IPS-15b (cell line): ENCODE data around the gene DUSP21.
"Not testable (repeated sequence)": the region's sequence is repeated elsewhere in the genome, so short reads cannot be mapped to it uniquely, and the experiment has no call there.

ENCODE experiments used
- H3K27me3 ChIP-seq: one replicate; pipeline ENCODE4 v1.6.1; 2013; ENCODE audit warnings: low read length; ENCODE audit not compliant: control insufficient read depth, insufficient read depth
- H3K36me3 ChIP-seq: one replicate; pipeline ENCODE4 v1.6.1; 2013; ENCODE audit warnings: low read length; ENCODE audit not compliant: control insufficient read depth, insufficient read depth
- H3K4me1 ChIP-seq: one replicate; pipeline ENCODE4 v1.6.1; 2013; ENCODE audit warnings: mild to moderate bottlenecking, low read length; ENCODE audit not compliant: control insufficient read depth, insufficient read depth
- H3K4me3 ChIP-seq: one replicate; pipeline ENCODE4 v1.5.1; 2013; ENCODE audit warnings: low read depth, low read length
- H3K9ac ChIP-seq: one replicate; pipeline ENCODE4 v1.6.1; 2013; ENCODE audit warnings: low read depth, mild to moderate bottlenecking, low read length
- H3K9me3 ChIP-seq: one replicate; pipeline ENCODE4 v1.6.1; 2013; ENCODE audit warnings: mild to moderate bottlenecking, low read length; ENCODE audit not compliant: control insufficient read depth, insufficient read depth

DUSP21 gene

DNA sequence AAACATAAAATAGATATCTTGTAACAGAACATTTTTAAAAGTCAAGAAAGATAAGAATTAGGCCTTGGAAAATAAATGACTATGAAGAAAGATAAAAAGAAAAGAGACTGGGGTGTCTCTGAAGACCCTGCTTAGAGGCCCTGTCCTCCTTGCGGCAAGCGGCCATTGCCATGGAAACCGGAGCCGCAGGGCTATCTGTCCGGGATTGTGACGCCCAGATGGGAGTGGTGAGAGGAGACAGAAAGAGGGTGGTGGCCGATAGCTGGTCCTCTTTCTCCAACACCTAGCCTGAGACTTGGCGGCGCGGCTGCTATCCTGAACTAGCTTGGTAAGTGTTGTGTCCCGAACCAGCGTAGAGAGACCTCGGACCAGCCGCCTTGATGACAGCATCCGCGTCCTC is at the start of gene DUSP21:
Gene DUSP21, plus strand, starts transcription at position 269 of the 400 bp plus-strand sequence. Its CDS starts 112 bp downstream, at position 381.
- Histone ChIP-seq H3K27me3 (no peaks in the 10 kb centered on the region), H3K4me3 (no peak within 1 kb of the TSS), H3K9ac (no peak within 1 kb of the TSS), H3K9me3 (no peaks in the 10 kb centered on the region), H3K36me3 (no peaks in the 10 kb centered on the region), H3K4me1 (no peaks in the 10 kb centered on the region)

DNA sequence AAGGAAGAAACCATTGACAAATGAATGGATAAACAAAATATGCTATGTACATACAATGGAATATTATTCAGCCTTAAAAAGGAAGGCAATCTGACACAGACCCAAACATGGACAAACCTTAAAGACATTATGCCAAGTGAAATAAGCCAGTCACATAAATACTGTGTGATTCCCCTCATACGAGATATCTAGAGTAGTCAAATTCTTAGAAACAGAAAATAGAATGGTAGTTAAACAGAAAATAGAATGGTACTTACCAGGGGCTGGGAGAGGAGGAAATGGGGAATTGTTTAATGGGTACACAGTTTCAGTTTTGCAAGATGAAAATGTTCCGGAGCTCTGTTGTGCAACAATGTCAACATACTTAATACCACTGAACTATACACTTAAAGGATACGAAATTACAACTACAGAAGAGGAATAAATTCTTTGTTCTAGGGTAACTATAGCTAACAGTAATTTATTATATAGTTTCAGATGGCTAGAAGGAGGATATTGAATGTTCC is 47.8 kb upstream of the DUSP21 start:
- no peaks in the 10 kb centered on the region for H3K9me3 ChIP-seq
- H3K27me3 ChIP-seq: no peaks in the 10 kb centered on the region
- H3K36me3 ChIP-seq: no peaks in the 10 kb centered on the region
- H3K4me3 ChIP-seq: no peak overlapping the region
- H3K9ac ChIP-seq: no peak overlapping the region
- no peaks in the 10 kb centered on the region for H3K4me1 ChIP-seq

DNA sequence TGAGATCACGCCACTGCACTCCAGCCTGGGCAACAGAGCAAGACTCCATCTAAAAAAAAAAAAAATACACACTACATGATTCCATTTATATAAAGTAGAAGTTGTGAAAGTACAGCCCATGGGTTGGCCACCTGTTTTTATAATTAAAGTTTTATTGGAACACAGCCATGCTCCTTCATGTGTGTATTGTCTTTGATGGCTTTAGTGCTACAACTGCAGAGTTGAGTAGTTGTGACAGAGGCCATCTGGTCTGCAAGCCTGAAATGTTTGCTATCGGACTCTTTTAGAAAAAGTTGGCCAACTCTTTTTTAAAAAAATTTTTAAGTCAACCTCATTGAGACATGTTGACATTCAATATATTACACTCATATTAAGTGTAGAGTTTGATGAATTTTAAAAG is 41.2 kb upstream of the DUSP21 start:
- Histone ChIP-seq H3K4me1 (no peaks in the 10 kb centered on the region), H3K9ac (no peak overlapping the region), H3K4me3 (no peak overlapping the region), H3K9me3 (no peaks in the 10 kb centered on the region), H3K36me3 (no peaks in the 10 kb centered on the region), H3K27me3 (no peaks in the 10 kb centered on the region)

DNA sequence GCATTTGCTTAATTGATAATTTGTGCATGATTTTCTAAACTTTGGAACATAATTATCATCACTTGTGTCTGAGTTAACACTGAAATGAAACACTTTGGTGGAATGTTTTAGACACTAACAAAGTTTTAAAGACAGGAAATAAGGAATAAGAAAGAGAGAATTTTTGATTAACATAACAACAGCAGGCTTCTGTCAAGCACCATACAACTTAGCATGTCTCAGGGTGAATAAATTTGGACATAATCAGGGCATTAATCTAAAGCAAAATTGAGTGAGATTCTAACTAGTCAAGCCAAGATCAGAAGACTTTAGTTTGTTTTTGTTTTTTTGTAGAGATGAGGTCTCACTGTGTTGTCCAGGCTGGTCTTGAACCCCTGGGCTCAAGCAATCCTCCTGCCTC is 28.1 kb upstream of the DUSP21 start:
- Histone ChIP-seq H3K27me3 (no peaks in the 10 kb centered on the region), H3K36me3 (no peaks in the 10 kb centered on the region), H3K9me3 (no peaks in the 10 kb centered on the region), H3K9ac (no peak overlapping the region), H3K4me3 (no peak overlapping the region), H3K4me1 (no peaks in the 10 kb centered on the region)

DNA sequence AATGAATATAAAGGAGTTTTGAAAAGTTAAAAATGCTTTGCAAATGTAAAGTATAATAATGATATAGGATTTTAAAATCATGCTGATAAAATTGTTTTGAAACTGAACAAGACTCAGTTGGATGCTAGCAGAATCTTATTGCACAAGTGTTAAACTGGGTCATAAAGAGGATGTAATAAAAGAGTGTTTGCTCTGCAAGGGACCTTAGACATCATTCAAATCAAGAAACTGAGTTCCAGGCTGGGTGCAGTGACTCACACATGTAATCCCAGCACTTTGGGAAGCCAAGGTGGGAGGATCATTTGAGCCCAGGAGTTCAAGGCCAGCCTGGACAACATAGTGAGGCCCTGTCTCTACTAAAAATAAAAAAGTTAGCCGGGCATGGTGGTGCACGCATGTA is 27.5 kb upstream of the DUSP21 start:
- H3K4me3 ChIP-seq: no peak overlapping the region
- H3K9me3 ChIP-seq: no peaks in the 10 kb centered on the region
- H3K4me1 ChIP-seq: no peaks in the 10 kb centered on the region
- H3K27me3 ChIP-seq: no peaks in the 10 kb centered on the region
- H3K9ac ChIP-seq: no peak overlapping the region
- H3K36me3 ChIP-seq: no peaks in the 10 kb centered on the region

- Histone ChIP-seq H3K36me3 (no peaks in the 10 kb centered on the region), H3K27me3 (no peaks in the 10 kb centered on the region), H3K9ac (no peak overlapping the region), H3K4me3 (no peak overlapping the region), H3K4me1 (no peaks in the 10 kb centered on the region), H3K9me3 (no peaks in the 10 kb centered on the region)
Observed at GRCh38 chrX:44817029-44817428, 26.8 kb upstream of the DUSP21 start.

DNA sequence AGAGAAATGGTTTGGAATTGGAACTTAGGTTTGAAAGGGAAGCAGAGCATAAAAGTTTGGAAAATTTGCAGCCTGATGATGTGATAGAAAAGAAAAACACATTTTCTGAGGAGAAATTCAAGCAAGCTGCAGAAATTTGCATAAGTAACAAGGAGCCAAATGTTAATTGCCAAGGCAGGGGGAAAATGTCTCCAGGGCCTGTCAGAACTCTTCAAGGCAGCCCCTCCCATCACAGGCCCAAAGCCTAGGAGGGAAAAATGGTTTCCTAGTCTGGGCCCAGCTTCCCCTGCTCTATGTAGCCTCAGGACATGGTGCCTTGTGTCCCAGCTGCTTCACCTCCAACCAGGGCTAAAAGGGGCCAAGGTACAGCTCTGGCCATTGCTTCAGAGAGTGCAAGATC is 21.2 kb upstream of the DUSP21 start:
- no peaks in the 10 kb centered on the region for H3K36me3 ChIP-seq
- no peaks in the 10 kb centered on the region for H3K27me3 ChIP-seq
- H3K9me3 ChIP-seq: no peaks in the 10 kb centered on the region
- H3K4me3 ChIP-seq: no peak overlapping the region
- H3K4me1 ChIP-seq: no peaks in the 10 kb centered on the region
- H3K9ac ChIP-seq: no peak overlapping the region

DNA sequence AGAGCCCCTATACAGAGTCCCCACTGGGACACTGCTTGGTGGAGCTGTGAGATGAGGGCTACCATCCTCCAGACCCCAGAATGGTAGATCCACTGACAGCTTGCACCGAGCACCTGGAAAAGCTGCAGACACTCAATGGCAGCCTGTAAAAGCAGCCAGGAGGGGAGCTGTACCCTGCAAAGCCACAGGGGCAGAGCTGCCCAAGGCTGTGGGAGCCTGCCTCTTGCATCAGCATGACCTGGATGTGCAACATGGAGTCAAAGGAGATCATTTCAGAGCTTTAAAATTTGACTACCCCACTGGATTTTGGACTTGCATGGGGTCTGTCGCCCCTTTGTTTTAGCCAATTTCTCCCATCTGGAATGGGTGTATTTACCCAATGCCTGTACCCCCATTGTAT is 20.6 kb upstream of the DUSP21 start:
- not testable (repeated sequence) for H3K4me1 ChIP-seq, H3K9me3 ChIP-seq, H3K4me3 ChIP-seq, H3K36me3 ChIP-seq, H3K9ac ChIP-seq, H3K27me3 ChIP-seq

DNA sequence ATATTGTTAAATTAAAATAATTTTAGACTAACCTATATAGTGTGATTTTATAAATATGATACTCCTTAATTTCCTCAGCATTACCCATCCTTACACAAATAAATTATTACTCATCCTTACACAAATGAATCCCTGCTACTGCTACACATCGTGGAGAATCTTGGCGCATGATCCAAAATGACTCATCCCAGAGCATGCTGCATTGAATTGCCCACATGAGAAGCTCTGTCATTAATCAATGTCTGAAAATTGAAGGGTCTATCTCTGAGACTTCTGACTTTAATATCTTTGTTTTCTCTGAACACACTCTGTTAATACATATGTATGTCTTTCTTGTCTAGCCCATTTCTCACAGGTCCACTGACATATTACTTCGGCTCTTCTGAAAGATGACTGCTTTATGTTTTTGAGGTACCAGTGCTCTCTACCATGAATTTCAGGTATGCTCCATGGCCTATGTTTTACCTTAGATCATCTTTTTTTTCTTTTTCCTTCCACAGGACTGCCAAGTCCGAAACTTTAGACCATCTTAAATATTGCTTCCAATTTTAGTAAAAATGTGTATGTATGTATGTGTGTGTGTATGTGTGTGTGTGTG is 15.7 kb upstream of the DUSP21 start:
- no peak overlapping the region for H3K9ac ChIP-seq

DNA sequence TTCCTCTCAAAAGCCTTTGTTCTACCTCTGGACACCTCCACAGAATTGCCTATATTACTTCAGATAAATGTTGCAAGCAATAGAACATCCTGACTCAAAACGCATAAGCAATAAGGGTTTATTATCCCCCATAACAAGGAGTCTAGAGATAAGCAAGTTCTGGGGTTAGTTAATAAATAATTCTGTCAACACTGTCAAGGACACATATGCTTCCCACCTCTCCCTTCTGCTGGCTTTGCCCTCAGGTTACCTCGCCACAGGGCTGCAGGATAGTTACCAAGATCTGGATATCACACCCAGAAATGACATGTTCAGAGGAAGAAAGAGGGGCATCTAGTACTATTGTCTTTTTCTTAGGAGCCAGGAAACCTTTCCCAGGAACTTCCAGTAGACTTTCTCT is 14.0 kb upstream of the DUSP21 start:
- no peaks in the 10 kb centered on the region for H3K9me3 ChIP-seq

More for the DNA sequence above, 15.7 kb upstream of the DUSP21 start:
- Histone ChIP-seq H3K27me3 (no peaks in the 10 kb centered on the region), H3K9me3 (no peaks in the 10 kb centered on the region), H3K4me1 (no peaks in the 10 kb centered on the region), H3K36me3 (no peaks in the 10 kb centered on the region), H3K4me3 (no peak overlapping the region)

DNA sequence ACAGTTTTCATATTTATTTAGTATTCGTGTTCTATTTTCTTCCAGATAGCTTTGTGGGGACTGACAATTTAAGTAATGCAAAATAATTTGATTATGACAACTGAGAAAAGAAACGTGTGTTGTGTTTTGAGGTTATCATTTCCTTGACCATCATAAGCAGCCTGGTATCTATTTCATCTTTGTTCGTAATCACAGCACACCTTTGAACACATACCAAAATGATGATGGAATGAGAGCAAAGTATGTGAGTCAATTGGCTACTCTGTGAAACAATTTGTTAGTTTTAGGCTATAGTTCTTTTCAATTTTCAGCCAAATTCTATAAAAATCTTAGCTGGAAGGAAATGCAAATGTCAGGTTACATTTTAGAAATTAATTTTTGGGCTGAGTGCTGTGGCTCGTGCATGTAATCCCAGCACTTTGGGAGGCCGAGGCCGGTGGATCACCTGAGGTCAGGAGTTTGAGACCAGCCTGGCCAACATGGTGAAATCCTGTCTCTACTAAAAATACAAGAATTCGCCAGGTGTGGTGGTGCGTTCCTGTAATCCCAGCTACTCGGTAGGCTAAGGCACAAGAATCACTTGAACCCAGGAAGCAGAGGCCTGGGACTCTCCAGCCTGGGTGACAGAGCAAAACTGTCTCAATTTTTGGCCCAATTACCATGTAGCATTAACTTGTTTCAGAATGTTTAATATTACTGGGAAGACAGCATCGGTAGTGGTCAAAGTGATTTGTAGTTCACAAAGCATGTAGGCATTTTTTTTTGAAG is 1.1 kb upstream of the DUSP21 start:
- H3K9me3 ChIP-seq: no peaks in the 10 kb centered on the region
- H3K4me3 ChIP-seq: no peak overlapping the region
- no peaks in the 10 kb centered on the region for H3K4me1 ChIP-seq
- H3K27me3 ChIP-seq: no peaks in the 10 kb centered on the region
- no peaks in the 10 kb centered on the region for H3K36me3 ChIP-seq
- no peak overlapping the region for H3K9ac ChIP-seq

More for the DNA sequence above, 14.0 kb upstream of the DUSP21 start:
- Histone ChIP-seq H3K4me1 (no peaks in the 10 kb centered on the region), H3K9ac (no peak overlapping the region), H3K36me3 (no peaks in the 10 kb centered on the region), H3K4me3 (no peak overlapping the region), H3K27me3 (no peaks in the 10 kb centered on the region)

DNA sequence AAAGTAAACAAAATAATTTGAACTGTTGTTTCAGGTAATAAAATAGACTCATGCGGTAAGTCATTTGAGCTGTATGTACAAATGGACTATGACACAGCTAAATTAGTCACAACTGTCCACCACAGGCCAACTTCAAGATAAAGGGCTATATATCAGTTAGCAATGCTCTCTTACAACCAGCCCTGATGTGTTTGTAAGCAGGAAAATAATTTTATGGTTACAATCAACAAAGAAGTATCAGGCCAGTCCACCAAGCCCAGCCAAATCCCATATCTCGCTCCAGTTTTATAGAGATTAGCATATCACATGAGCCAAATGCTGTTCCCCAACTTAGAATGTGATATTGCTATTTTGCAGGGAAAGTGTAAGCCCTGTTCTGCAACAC is 511 bp upstream of the DUSP21 start:
- Histone ChIP-seq H3K9ac (no peak overlapping the region), H3K4me1 (no peaks in the 10 kb centered on the region), H3K36me3 (no peaks in the 10 kb centered on the region), H3K4me3 (no peak overlapping the region), H3K27me3 (no peaks in the 10 kb centered on the region), H3K9me3 (no peaks in the 10 kb centered on the region)
